Neutrophil (primary cell): ENCODE measurements around the gene CAMTA1.

ENCODE experiments used
- H3K27ac ChIP-seq: fragments of 200-600 bp; sonication (generic); 2 replicates; pipeline ENCODE4 v1.5.1; 2016; ENCODE audit warnings: mild to moderate bottlenecking, moderate library complexity
- H3K27me3 ChIP-seq: fragments of 200-600 bp; sonication (generic); 2 replicates; pipeline ENCODE4 v1.6.0; 2016; ENCODE audit warnings: mild to moderate bottlenecking
- H3K36me3 ChIP-seq: fragments of 200-600 bp; sonication (generic); 2 replicates; pipeline ENCODE4 v1.5.1; 2017
- H3K4me1 ChIP-seq, 2 experiments: fragments of 200-600 bp in 1 of 2; sonication (generic) in 1 of 2; 1 replicate in 1 of 2; 2 replicates in 1 of 2; pipeline versions ENCODE4 v1.5.1 to v1.6.1; 2013 to 2016; ENCODE audit warnings: low read depth in 1 of 2, low read length in 1 of 2, mild to moderate bottlenecking in 1 of 2, moderate library complexity in 1 of 2; ENCODE audit not compliant: control insufficient read depth in 1 of 2, insufficient read depth in 1 of 2
- H3K4me3 ChIP-seq, 2 experiments: fragments of 200-600 bp in 1 of 2; sonication (generic) in 1 of 2; 1 replicate in 1 of 2; 2 replicates in 1 of 2; pipeline ENCODE4 v1.5.1; 2013 to 2016; ENCODE audit warnings: low read depth in 1 of 2, low read length in 1 of 2, mild to moderate bottlenecking in 1 of 2, moderate library complexity in 1 of 2
- H3K9me3 ChIP-seq: fragments of 200-600 bp; sonication (generic); 2 replicates; pipeline ENCODE4 v1.5.1; 2016
- TF ChIP-seq, protein P1 (sequence below): fragments of 200-600 bp; sonication (generic); IDR thresholded peaks from 2 replicates; pipeline ENCODE4 v1.5.1; 2016; ENCODE audit warnings: antibody characterized with exemption

The CAMTA1 gene

DNA sequence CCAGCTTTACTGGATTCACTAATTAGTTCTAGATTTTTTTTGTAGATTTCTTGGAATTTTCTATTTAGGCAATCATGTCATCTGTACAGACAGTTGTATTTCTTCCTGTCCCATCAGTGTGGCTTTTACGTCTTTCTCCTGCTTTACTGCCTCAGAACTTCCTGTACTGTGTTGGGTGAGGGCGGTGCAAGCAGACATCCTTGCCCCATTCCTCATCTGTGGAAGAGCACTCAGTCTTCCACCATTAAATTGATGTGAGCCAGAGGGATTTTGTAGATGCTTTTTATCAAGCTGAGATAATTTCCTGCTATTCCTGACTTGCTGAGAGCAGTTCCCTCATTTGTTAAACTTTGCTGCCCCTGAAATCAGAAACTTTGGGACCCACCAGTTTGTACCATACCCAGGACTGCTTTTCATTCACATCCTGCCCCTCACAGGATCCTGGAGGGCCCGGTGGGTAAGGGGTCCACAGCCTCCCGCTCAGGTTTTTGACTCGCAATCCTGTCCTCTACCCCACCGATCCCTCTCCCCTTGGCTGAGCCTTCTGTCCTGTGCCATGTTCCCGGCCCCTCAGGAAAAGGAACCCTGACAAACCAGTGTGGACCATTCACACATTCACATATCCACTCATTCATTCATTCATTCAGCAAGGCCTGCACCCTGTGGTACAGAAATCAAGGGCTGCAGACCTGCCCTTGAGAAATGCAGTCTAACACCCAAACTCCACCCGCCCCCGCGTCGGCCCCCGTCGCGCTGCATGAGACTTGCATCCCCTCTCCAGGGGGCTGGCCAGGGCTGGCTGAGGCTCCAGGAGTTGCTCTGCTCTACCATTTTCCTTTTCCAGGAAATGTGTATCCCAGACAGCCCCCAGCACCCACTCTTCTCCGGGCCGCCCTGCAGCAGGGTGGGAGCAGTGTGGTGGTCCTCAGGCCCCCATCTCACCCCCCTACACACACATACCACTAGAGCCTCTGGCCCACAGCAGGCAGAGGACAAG lies 739.4 kb downstream of the CAMTA1 start:
- TF ChIP-seq, protein P1, sequence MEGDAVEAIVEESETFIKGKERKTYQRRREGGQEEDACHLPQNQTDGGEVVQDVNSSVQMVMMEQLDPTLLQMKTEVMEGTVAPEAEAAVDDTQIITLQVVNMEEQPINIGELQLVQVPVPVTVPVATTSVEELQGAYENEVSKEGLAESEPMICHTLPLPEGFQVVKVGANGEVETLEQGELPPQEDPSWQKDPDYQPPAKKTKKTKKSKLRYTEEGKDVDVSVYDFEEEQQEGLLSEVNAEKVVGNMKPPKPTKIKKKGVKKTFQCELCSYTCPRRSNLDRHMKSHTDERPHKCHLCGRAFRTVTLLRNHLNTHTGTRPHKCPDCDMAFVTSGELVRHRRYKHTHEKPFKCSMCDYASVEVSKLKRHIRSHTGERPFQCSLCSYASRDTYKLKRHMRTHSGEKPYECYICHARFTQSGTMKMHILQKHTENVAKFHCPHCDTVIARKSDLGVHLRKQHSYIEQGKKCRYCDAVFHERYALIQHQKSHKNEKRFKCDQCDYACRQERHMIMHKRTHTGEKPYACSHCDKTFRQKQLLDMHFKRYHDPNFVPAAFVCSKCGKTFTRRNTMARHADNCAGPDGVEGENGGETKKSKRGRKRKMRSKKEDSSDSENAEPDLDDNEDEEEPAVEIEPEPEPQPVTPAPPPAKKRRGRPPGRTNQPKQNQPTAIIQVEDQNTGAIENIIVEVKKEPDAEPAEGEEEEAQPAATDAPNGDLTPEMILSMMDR, result no peak
- no peaks in the 10 kb centered on the region for H3K27me3 ChIP-seq
- H3K4me3 ChIP-seq, result no peak overlapping the region
- no peaks in the 10 kb centered on the region for H3K4me1 ChIP-seq
- H3K27ac ChIP-seq, result no peak overlapping the region
- H3K9me3 ChIP-seq, result no peaks in the 10 kb centered on the region
- no peaks in the 10 kb centered on the region for H3K36me3 ChIP-seq

DNA sequence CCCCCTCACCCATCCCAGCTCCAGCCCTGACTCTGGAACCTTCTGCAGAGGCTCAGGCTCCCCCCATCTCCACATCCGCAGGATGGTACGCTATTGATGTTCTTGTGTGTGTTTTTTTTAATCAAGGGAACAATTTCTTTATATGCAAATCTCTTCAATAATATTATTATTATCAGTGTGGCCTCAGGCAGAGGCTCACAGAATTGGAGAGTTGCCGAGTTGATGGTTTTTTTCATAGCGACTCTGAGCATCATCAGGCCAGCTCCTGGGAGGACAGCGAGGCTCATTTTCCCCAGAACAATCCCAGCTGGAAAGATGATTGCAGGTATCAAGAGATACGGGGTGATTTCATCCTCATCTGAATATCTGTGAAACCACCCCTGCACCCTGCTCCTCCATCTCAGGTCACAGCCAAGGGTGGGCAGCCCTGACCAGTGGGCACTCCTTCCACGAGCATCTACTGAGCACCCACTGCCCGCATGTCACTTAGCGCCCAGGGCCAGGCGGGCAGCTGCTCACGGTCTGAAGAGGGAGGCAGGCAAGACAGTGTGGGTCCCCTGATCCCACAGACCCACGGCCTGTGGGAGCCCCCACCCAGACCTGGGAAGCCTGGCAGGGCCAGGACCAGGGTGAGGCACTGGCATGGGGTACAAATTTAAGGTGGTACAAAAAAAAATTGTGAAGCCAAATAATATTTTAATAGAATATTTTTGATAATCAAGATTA lies 740.2 kb downstream of the CAMTA1 start:
- no peaks in the 10 kb centered on the region for H3K4me1 ChIP-seq
- no peak overlapping the region for H3K4me3 ChIP-seq
- no peaks in the 10 kb centered on the region for H3K36me3 ChIP-seq
- H3K27ac ChIP-seq, result no peak overlapping the region
- H3K9me3 ChIP-seq, result no peaks in the 10 kb centered on the region
- no peaks in the 10 kb centered on the region for H3K27me3 ChIP-seq
- TF ChIP-seq, protein P1, result no peak

DNA sequence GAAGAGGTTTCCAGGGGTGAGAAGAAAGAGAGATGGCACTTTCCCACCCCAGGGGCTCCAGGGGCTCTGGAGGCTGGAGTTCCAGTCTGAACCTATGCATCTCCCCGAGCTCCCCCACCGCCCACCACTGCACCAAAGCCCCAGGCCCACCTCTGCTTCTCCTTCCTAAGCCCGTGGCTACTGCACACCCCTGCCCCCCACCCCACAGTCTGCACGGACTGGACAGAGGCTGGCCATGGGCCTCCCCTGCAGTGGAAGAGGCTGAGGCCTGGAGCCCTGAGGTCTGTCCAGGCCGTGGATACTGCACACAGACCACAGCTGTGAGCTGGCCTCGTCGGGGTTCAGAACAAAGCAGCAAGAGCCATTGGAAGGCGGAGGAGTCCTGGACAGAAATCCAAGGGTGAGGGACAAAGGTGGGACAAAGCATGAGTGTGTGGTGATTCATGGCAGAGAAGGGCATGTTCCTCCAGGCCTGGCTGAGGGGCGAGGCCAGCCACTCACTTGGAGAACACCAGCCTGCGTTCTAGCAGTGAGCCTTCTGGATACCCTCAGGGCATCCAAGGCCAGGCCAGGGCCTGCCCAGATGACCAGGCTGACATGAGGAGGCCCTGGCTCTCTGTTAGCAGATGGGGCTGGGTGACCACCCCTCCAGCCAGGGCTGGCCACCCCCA lies 741.1 kb downstream of the CAMTA1 start:
- TF ChIP-seq, protein P1, result no peak

DNA sequence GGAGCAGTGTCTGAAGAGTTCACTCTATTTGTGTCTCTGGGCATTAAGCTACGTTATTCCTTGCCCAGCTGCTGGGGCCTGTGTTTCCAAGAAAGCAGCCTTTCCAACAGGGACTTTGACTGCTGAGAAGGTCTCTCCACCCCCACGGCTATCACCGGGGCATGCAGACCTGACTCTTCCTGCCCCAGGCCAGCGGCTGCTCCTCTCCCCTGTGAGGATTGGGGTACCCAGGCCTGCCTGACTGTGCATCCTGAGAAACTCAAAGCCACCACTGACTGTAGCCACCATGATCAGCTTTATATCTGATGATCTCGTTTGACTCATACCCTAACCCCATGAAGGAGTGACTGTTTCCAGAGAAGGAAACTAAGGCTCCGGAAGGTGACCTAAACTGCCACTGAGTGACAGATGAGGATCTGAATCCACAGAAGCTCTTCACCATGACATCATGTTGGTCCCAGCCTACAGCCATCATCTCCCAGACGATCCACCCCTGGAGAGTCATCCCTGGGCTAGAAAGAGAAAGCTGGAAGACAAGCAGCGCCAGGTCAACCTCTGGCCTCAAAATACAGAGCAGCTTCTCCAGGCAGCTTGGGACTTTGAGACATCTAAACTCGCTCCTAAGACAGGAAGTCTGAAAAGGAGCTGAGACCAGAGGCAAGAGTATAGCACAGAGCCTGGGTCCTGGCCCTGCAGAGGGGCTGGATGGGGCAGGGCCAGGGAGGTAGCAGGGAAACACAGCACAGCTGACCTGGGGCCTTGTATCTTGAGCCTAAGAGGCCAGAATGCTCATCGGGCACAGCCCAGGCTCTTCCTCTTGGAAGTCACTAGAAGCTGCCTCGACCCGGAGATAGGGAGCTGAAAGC lies 741.8 kb downstream of the CAMTA1 start:
- H3K9me3 ChIP-seq, result no peaks in the 10 kb centered on the region
- H3K4me3 ChIP-seq, result no peak overlapping the region
- no peaks in the 10 kb centered on the region for H3K4me1 ChIP-seq
- H3K36me3 ChIP-seq, result no peaks in the 10 kb centered on the region
- no peaks in the 10 kb centered on the region for H3K27me3 ChIP-seq
- TF ChIP-seq, protein P1, result no peak
- H3K27ac ChIP-seq, result no peak overlapping the region

More for the DNA sequence above, 741.1 kb downstream of the CAMTA1 start:
- Histone ChIP-seq H3K27me3 (no peaks in the 10 kb centered on the region), H3K9me3 (no peaks in the 10 kb centered on the region), H3K27ac (no peak overlapping the region), H3K36me3 (no peaks in the 10 kb centered on the region), H3K4me1 (no peaks in the 10 kb centered on the region), H3K4me3 (no peak overlapping the region)

DNA sequence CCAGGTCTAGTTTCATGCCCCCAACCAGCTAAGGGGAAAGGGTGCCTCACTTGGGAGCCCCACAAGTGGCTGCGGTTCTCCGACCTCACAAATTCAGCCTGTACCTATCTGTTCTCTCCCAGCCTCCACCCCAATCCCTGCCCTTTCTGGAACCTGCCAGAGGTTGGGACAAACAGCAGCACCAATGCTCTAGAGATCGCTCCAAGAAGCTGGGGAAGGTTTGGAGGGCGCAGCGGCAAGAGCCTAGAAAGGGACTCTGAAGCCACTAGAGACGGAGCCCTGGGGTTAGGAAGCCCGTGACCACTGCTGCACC lies 742.4 kb downstream of the CAMTA1 start:
- H3K9me3 ChIP-seq, result no peaks in the 10 kb centered on the region
- TF ChIP-seq, protein P1, result no peak
- H3K36me3 ChIP-seq, result no peaks in the 10 kb centered on the region
- no peaks in the 10 kb centered on the region for H3K27me3 ChIP-seq
- H3K4me3 ChIP-seq, result no peak overlapping the region
- H3K27ac ChIP-seq, result no peak overlapping the region
- H3K4me1 ChIP-seq, result no peaks in the 10 kb centered on the region
